A549 (cell line): ENCODE results near the gene FUT3. TPM values are rescaled to one million over a fixed set of nuclear protein-coding genes. Genes with fewer than 3 reads are reported as not detected.

Experiments used
- ATAC-seq, 2 experiments: fragments of 200-7000 bp in 1 of 2; fragments of >200 bp in 1 of 2; cut with Nextera tagmentation in 1 of 2; cut with Tn5 transposase in 1 of 2; 3 replicates each; pipeline versions ENCODE4 v1.8.0 to v1.9.1; 2018 to 2020; ENCODE audit warnings: mild to moderate bottlenecking in 1 of 2, moderate library complexity in 1 of 2
- CTCF ChIA-PET: fragments of 300-600 bp; sonication (Branson Sonifier 250); formaldehyde crosslinking; extraction: SDS; loops from one replicate; lab custom pipeline; 2021; ENCODE audit warnings: antibody characterized with exemption, inconsistent platforms; lab: Yijun Ruan, JAX
- POLR2A ChIA-PET: fragments of 350-600 bp; formaldehyde crosslinking; extraction: SDS; loops from one replicate; lab custom pipeline; 2021; ENCODE audit warnings: antibody characterized with exemption, inconsistent platforms; lab: Yijun Ruan, JAX
- DNase-seq, 2 experiments: peaks; one replicate each; pipeline versions ENCODE4 v3.0.0 to v3.0.0-alpha.2; 2011 to 2016; ENCODE audit warnings: low read depth in 1 of 2, low spot score in 1 of 2
- FAIRE-seq: peaks from 2 replicates; lab custom pipeline; 2011; peaks lifted over from hg19 to GRCh38; lab: Jason Lieb, UNC
- H3K27ac ChIP-seq, 2 experiments: fragments of >200 bp; sonication (Bioruptor Twin); formaldehyde crosslinking; 3 replicates each; pipeline ENCODE4 v1.5.1; 2016 to 2017
- H3K4me1 ChIP-seq: fragments of >200 bp; sonication (Bioruptor Twin); formaldehyde crosslinking; 3 replicates; pipeline ENCODE4 v1.6.1; 2016
- H3K4me2 ChIP-seq: fragments of >200 bp; sonication (Bioruptor Twin); formaldehyde crosslinking; 3 replicates; pipeline ENCODE4 v1.6.1; 2016
- H3K4me3 ChIP-seq: fragments of >200 bp; sonication (Bioruptor Twin); formaldehyde crosslinking; 3 replicates; pipeline ENCODE4 v1.5.1; 2016
- H3K9me3 ChIP-seq: fragments of >200 bp; sonication (Bioruptor Twin); formaldehyde crosslinking; 3 replicates; pipeline ENCODE4 v1.6.1; 2016
- CBX8 ChIP-seq: fragments of 200-600 bp; sonication (generic); IDR thresholded peaks from 2 replicates; pipeline ENCODE4 v1.6.1; 2016
- EP300 ChIP-seq, 2 experiments: fragments of >200 bp; sonication (Bioruptor Twin); formaldehyde crosslinking; IDR thresholded peaks; 2 replicates in 1 of 2; 3 replicates in 1 of 2; pipeline ENCODE4 v1.6.1; 2016 to 2017
- ESRRA ChIP-seq: fragments of 150-350 bp; IDR thresholded peaks from 2 replicates; pipeline ENCODE4 v1.6.1; 2014; ENCODE audit warnings: mild to moderate bottlenecking, low read length, borderline replicate concordance
- FOSB ChIP-seq: fragments of 250-450 bp; sonication (Bioruptor Pico); IDR thresholded peaks from 2 replicates; pipeline ENCODE4 v1.5.0; 2020; ENCODE audit warnings: mild to moderate bottlenecking, moderate library complexity
- FOXS1 ChIP-seq: fragments of 250-450 bp; sonication (Bioruptor Pico); IDR thresholded peaks from 2 replicates; pipeline ENCODE4 v1.5.0; 2020; ENCODE audit warnings: mild to moderate bottlenecking, moderate library complexity
- GATA3 ChIP-seq: IDR thresholded peaks from 2 replicates; pipeline ENCODE4 v1.6.1; 2012; ENCODE audit warnings: borderline replicate concordance
- HDAC2 ChIP-seq: fragments of 200-600 bp; sonication (generic); IDR thresholded peaks from 2 replicates; pipeline ENCODE4 v1.6.1; 2016
- HEYL ChIP-seq: fragments of 250-450 bp; sonication (Bioruptor Pico); IDR thresholded peaks from 2 replicates; pipeline ENCODE4 v1.8.0; 2021; ENCODE audit warnings: mild to moderate bottlenecking, moderate library complexity
- HMGXB4 ChIP-seq: fragments of 250-450 bp; sonication (Bioruptor Pico); IDR thresholded peaks from 2 replicates; pipeline ENCODE4 v1.5.0; 2021; ENCODE audit warnings: mild to moderate bottlenecking, moderate library complexity, borderline replicate concordance
- HOXB5 ChIP-seq: fragments of 250-450 bp; sonication (Bioruptor Pico); IDR thresholded peaks from 2 replicates; pipeline ENCODE4 v1.5.0; 2020; ENCODE audit warnings: mild to moderate bottlenecking, moderate library complexity
- JUNB ChIP-seq: fragments of >200 bp; sonication (Bioruptor Twin); formaldehyde crosslinking; IDR thresholded peaks from 2 replicates; pipeline ENCODE4 v1.6.1; 2016
- KDM1A ChIP-seq: fragments of 200-600 bp; sonication (generic); IDR thresholded peaks from 2 replicates; pipeline ENCODE4 v1.6.1; 2016; ENCODE audit warnings: low read depth, mild to moderate bottlenecking
- MAFK ChIP-seq: fragments of 450-650 bp; IDR thresholded peaks from 2 replicates; pipeline ENCODE4 v1.6.1; 2014; ENCODE audit not compliant: partially characterized antibody
- MYC ChIP-seq: IDR thresholded peaks from 2 replicates; pipeline ENCODE4 v1.6.1; 2012; ENCODE audit warnings: mild to moderate bottlenecking, inconsistent platforms, low read length, improper control_type of control experiment, borderline replicate concordance
- NFE2L2 ChIP-seq: fragments of 150-350 bp; conservative IDR thresholded peaks from 2 replicates; pipeline ENCODE4 v1.6.1; 2014; ENCODE audit warnings: low read length
- NR3C1 ChIP-seq: fragments of >200 bp; sonication (Bioruptor Twin); formaldehyde crosslinking; IDR thresholded peaks from 3 replicates; pipeline ENCODE4 v1.6.1; 2017
- PHF8 ChIP-seq: fragments of 200-600 bp; sonication (generic); IDR thresholded peaks from 2 replicates; pipeline ENCODE4 v1.6.1; 2016; ENCODE audit warnings: low read depth, mild to moderate bottlenecking, antibody characterized with exemption, moderate library complexity, borderline replicate concordance
- POLR2A ChIP-seq: IDR thresholded peaks from 2 replicates; pipeline ENCODE4 v1.6.1; 2012; ENCODE audit warnings: mild to moderate bottlenecking, low read length
- POLR2AphosphoS2 ChIP-seq: conservative IDR thresholded peaks from 2 replicates; pipeline ENCODE4 v1.6.1; 2012; ENCODE audit warnings: low read length, improper control_type of control experiment, inconsistent platforms
- RAD21 ChIP-seq, 2 experiments: fragments of >200 bp in 1 of 2; sonication (Bioruptor Twin) in 1 of 2; formaldehyde crosslinking in 1 of 2; IDR thresholded peaks in 1 of 2; conservative IDR thresholded peaks in 1 of 2; 2 replicates in 1 of 2; 3 replicates in 1 of 2; pipeline ENCODE4 v1.6.1; 2012 to 2018; ENCODE audit warnings: inconsistent platforms in 1 of 2
- SMC3 ChIP-seq: fragments of >200 bp; sonication (Bioruptor Twin); formaldehyde crosslinking; IDR thresholded peaks from 3 replicates; pipeline ENCODE4 v1.6.1; 2018; ENCODE audit warnings: inconsistent platforms
- SREBF2 ChIP-seq: fragments of 450-650 bp; IDR thresholded peaks from 2 replicates; pipeline ENCODE4 v1.6.1; 2014; ENCODE audit warnings: mild to moderate bottlenecking, moderate library complexity
- ZC3H11A ChIP-seq: fragments of 450-650 bp; IDR thresholded peaks from 2 replicates; pipeline ENCODE4 v1.6.1; 2014; ENCODE audit warnings: antibody characterized with exemption, mild to moderate bottlenecking
- ZSCAN20 ChIP-seq: fragments of 250-450 bp; sonication (Bioruptor Pico); IDR thresholded peaks from 2 replicates; pipeline ENCODE4 v1.8.0; 2022; ENCODE audit warnings: mild to moderate bottlenecking, moderate library complexity
- WGBS: methylation state at CpG from one replicate; pipeline ENCODE4 v1.1.6; 2017; ENCODE audit errors: missing lambda C conversion rate; 5-methylcytosine and 5-hydroxymethylcytosine counted together
- polyA plus RNA-seq, 4 experiments: library from polyadenylated mRNA; depleted of rRNA in 3 of 4; stranded (reverse); fragments of >200 nt; fragmentation: RNase III in 1 of 4; extraction: RNeasy Plus Mini Kit Qiagen cat#74134 plus additional on column Dnase treatment in 1 of 4; gene quantifications; 2 replicates in 3 of 4; 3 replicates in 1 of 4; pipeline ENCODE4 v1.2.3, GENCODE V29; 2011 to 2017

Gene FUT3
- polyA plus RNA-seq, 2 of the 4 experiments (the other 2 are of a cell fraction): 0.09 TPM

DNA sequence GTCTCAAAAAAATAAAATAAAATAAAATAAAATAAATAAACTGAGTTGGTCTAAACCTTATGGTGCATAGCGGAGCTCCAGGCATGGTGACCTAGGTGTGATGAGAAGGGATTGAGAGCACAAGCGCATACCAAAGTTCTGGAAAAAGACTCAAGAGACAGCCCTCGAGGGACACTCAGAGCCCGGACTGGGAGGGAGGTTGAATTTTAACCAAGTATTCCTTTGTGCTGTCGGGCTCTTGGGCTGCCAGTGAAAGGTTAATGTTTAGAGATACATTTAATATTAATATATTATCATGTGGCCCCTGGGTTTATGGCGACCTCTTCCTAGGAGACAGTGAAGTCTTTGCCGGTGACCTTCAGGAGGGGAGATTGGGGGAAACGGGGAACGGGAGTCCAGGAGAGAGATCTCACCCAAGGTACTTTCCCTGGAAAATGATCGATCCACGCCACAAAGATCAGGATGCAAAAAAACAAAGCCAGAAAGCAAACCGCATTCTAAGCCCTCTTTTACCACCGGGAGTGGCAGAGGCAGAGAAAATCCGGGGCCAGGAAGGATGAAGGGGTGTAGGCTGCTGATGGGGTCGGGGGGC is 13.4 kb downstream of the FUT3 start:
- H3K4me3 ChIP-seq: no peak overlapping the region
- TF ChIP-seq KDM1A (no peak), FOSB (CRISPR knock-in tag) (no peak), ESRRA (no peak), HMGXB4 (CRISPR knock-in tag) (no peak), ZC3H11A (no peak), FOXS1 (no peak), RAD21 (conservative IDR thresholded peaks at IDR 0.05 in 1 of 2, IDR thresholded peaks at IDR 0.05 in 1 of 2) (no peak), HDAC2 (no peak)
- TF ChIP-seq, all 56 proteins: peak for 0
- FAIRE-seq: no peak

GRCh38 chr19:5832527-5833216 is 18.6 kb downstream of the FUT3 start:
- FAIRE-seq (no peak), ATAC-seq (no peak), DNase-seq (no peak)
- Histone ChIP-seq H3K27ac (no peak overlapping the region), H3K9me3 (no peaks in the 10 kb centered on the region), H3K4me3 (no peak overlapping the region), H3K4me2 (no peak overlapping the region)
- CTCF ChIA-PET: interaction anchor here (0.9 to 1.4 kb wide), 2 partner anchors 9 to 26 kb away, joined by 5 to 6 read pairs; no protein-coding TSS in a partner anchor
- WGBS: 75% methylated on average over 6 of the region's 6 CpGs
- TF ChIP-seq KDM1A (peak; percentile 28; the same call in 1 of the 2 replicates), MYC (no peak)
- TF ChIP-seq, all 56 proteins: peak for 1
- POLR2A ChIA-PET: interaction anchor here (0.7 kb wide), 1 partner anchor 28 kb away, joined by 5 read pairs; no protein-coding TSS in a partner anchor
- peaks cover 12% of the 10 kb centered on the region for H3K4me1 ChIP-seq

More for the DNA sequence above, 13.4 kb downstream of the FUT3 start:
- 30% methylated on average over 15 of the region's 15 CpGs for WGBS
- POLR2A ChIA-PET: interaction anchor here (2.9 kb wide), 1 partner anchor 10 kb away, joined by 8 read pairs; no protein-coding TSS in a partner anchor
- peak overlapping the region; percentile 15 to 49; a peak in 3 of 6 replicates for H3K27ac ChIP-seq
- H3K9me3 ChIP-seq: no peaks in the 10 kb centered on the region
- H3K4me1 ChIP-seq: peaks cover 18% of the 10 kb centered on the region
- peak overlapping the region; percentile 61; the same call in 2 of the 3 replicates for H3K4me2 ChIP-seq
- DNase-seq (no peak), ATAC-seq (peak in 1 of 2 experiments; percentile 30; a peak in 1 of 6 replicates)
- CTCF ChIA-PET: interaction anchor here (0.9 to 1.4 kb wide), 2 partner anchors 34 to 55 kb away, joined by 3 to 5 read pairs; no protein-coding TSS in a partner anchor

GRCh38 chr19:5832061-5832460 is 19.2 kb downstream of the FUT3 start:
- H3K4me3 ChIP-seq: no peak overlapping the region
- peaks cover 12% of the 10 kb centered on the region for H3K4me1 ChIP-seq
- H3K9me3 ChIP-seq: no peaks in the 10 kb centered on the region
- TF ChIP-seq POLR2AphosphoS2: no peak
- no peak for TF ChIP-seq PHF8
- TF ChIP-seq ZC3H11A: no peak
- TF ChIP-seq SMC3: no peak
- TF ChIP-seq POLR2A: no peak
- no peak for TF ChIP-seq CBX8
- no peak for TF ChIP-seq JUNB
- no peak for TF ChIP-seq HDAC2
- TF ChIP-seq NR3C1: no peak
- no peak for TF ChIP-seq NFE2L2
- no peak for TF ChIP-seq FOXS1
- no peak for TF ChIP-seq KDM1A
- no peak for TF ChIP-seq HOXB5 (CRISPR knock-in tag)
- TF ChIP-seq HEYL (CRISPR knock-in tag): no peak
- no peak for TF ChIP-seq SREBF2
- no peak for TF ChIP-seq MAFK
- no peak for TF ChIP-seq EP300 (IDR thresholded peaks at IDR 0.05)
- no peak for TF ChIP-seq ZSCAN20 (CRISPR knock-in tag)
- no peak for TF ChIP-seq GATA3
- H3K4me2 ChIP-seq: no peak overlapping the region
- ATAC-seq: no peak
- H3K27ac ChIP-seq: no peak overlapping the region
- FAIRE-seq: no peak
- POLR2A ChIA-PET: no interaction called here
- WGBS: no CpG with 5 or more reads among the region's 22 CpGs
- no peak for DNase-seq
- CTCF ChIA-PET: interaction anchor here (0.9 kb wide), 1 partner anchor 25 kb away, joined by 6 read pairs; no protein-coding TSS in a partner anchor
